ENCODE measurements around the gene ZNF541. TPM values are rescaled to one million over a fixed set of nuclear protein-coding genes. Genes with fewer than 3 reads are reported as not detected.

The ZNF541 gene, protein sequence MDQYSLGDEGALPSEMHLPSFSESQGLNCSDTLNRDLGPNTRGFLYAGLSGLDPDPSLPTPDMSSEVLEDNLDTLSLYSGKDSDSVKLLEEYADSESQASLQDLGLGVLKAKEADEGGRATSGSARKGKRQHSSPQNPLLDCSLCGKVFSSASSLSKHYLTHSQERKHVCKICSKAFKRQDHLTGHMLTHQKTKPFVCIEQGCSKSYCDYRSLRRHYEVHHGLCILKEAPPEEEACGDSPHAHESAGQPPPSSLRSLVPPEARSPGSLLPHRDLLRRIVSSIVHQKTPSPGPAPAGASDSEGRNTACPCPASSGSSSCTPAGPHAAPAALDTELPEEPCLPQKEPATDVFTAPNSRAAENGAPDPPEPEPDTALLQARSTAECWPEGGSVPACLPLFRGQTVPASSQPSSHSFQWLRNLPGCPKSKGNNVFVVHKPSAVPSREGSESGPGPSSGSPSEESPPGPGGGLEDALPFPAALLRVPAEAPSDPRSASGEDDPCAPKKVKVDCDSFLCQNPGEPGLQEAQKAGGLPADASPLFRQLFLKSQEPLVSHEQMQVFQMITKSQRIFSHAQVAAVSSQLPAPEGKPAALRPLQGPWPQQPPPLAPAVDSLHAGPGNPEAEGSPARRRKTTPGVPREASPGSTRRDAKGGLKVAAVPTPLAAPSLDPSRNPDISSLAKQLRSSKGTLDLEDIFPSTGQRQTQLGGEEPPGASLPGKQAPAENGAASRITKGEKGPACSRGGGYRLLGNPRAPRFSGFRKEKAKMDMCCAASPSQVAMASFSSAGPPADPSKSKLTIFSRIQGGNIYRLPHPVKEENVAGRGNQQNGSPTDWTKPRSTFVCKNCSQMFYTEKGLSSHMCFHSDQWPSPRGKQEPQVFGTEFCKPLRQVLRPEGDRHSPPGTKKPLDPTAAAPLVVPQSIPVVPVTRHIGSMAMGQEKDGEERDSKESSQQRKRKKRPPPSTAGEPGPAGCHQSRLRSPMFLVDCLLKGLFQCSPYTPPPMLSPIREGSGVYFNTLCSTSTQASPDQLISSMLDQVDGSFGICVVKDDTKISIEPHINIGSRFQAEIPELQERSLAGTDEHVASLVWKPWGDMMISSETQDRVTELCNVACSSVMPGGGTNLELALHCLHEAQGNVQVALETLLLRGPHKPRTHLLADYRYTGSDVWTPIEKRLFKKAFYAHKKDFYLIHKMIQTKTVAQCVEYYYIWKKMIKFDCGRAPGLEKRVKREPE (N-terminal part only)
- polyA plus RNA-seq (2013) = 0.18 TPM

DNA sequence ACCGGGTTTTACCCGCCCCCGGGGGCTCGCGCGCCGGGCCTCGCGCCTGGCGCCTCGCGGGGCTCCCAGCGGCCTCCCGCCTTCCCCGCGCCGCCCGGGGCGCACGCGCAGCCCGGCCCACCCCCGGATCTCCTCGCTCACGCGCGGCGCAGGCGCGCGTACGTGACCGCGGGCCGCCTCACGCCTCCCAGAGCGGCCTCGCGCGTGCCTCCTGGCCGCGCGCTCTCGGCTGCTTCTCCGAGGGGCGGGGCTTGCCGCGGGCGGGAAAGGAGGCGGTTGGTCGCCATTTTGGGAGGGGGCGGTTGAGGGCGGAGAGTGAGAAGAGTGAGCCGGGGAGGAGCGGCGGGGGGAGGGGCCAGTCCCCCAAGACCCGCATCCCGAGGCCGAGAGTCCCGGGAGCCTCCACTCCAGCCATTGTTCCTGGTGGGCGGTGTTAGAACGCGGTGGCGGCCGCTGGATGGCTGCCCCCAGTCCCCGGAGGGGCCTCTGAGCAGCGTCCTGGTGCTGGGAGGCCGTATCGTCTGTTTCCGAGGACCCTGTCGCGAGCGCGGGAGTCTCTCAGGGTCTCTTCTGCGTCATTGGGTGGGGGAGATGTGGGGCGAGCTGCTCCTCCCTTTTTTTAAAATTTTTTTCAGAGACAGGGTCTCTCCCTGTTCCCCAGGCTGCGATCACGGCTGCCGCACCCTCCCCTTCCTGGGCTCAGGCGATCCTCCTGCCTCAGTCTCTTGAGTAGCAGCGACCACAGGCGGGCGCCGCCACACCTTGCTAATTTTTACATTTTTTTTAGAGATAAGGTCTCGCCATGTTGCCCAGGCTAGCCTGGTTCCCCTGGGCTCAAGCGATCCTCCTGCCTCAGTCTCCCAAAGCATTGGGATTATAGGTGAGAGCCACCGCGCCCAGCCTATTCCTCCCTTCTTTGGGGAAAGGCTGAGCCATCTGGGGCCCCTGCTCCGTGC, at the start of gene ZNF541:
TSS of gene ZNF541 (minus strand) at position 78 of the 956 bp plus-strand sequence. CDS start 17,292 bp downstream, outside the sequence.
- no peaks in the 10 kb centered on the region for H3K36me3 ChIP-seq (ENCODE audit: control insufficient read depth in 4 of 4, insufficient read depth in 4 of 4, low read length in 3 of 4)
- DNase-seq = peak; percentile 60 to 82 (median 78)
- WGBS (ENCODE audit: insufficient coverage) = 16% methylated on average over 72 of the region's 89 CpGs
- ChIA-PET POLR2A (no interaction called here), CTCF (no interaction called here)
- H3K4me1 ChIP-seq (ENCODE audit: control extremely low read depth in 1 of 4, control insufficient read depth in 4 of 4, insufficient read depth in 4 of 4, low read length in 3 of 4) = peaks cover 0 to 7% (median 5%) of the 10 kb centered on the region in 4 experiments
- no peak within 1 kb of the TSS for H3K27ac ChIP-seq (ENCODE audit: insufficient read depth in 1 of 2, low read depth in 1 of 2, low read length in 2 of 2, poor library complexity in 1 of 2, severe bottlenecking in 2 of 2)
- H3K4me3 ChIP-seq (ENCODE audit: control insufficient read depth in 1 of 7, extremely low read depth in 1 of 7, insufficient read depth in 4 of 7, low read depth in 2 of 7, low read length in 6 of 7) = peak within 1 kb of the TSS in 4 of 7 experiments; percentile 48 to 70 (median 54)
- H3K9me3 ChIP-seq (ENCODE audit: control extremely low read depth in 1 of 5, control insufficient read depth in 4 of 5, insufficient read depth in 2 of 5, low read depth in 1 of 5, low read length in 4 of 5) = no peaks in the 10 kb centered on the region
- peaks cover 0 to 18% (median 10%) of the 10 kb centered on the region in 5 experiments for H3K27me3 ChIP-seq (replicated peaks in 2 of 5; ENCODE audit: control insufficient read depth in 4 of 5, insufficient read depth in 5 of 5, low read length in 4 of 5)

DNA sequence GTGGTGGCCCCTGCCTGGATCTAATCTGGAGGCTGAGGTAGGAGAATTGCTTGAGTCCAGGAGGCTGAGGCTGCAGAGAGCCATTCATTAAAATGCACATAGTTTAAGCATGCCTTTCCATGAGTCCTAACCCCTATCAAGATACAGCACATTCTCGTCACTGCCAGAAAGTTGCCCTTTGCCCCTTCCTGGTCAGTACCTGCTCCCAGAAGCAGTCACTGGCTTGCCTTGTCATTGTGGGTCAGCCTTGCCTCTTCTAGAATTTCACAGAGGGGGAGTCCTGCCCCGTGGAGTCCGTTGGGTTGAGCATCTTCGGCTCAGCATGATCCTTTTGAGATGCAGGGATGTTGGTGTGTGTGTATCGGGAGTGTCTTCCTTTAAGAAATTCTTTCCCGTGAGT, 46.8 kb upstream of the ZNF541 start:
- Histone ChIP-seq H3K36me3 (ENCODE audit: control insufficient read depth in 4 of 4, insufficient read depth in 4 of 4, low read length in 3 of 4) (peaks cover 0 to 4% (median 3%) of the 10 kb centered on the region in 4 experiments), H3K4me1 (ENCODE audit: control extremely low read depth in 1 of 4, control insufficient read depth in 4 of 4, insufficient read depth in 4 of 4, low read length in 3 of 4) (peaks cover 0 to 2% (median 0%) of the 10 kb centered on the region in 4 experiments), H3K9me3 (ENCODE audit: control extremely low read depth in 1 of 5, control insufficient read depth in 4 of 5, insufficient read depth in 2 of 5, low read depth in 1 of 5, low read length in 4 of 5) (no peaks in the 10 kb centered on the region), H3K4me3 (ENCODE audit: control insufficient read depth in 1 of 7, extremely low read depth in 1 of 7, insufficient read depth in 4 of 7, low read depth in 2 of 7, low read length in 6 of 7) (no peak overlapping the region), H3K27ac (ENCODE audit: insufficient read depth in 1 of 2, low read depth in 1 of 2, low read length in 2 of 2, poor library complexity in 1 of 2, severe bottlenecking in 2 of 2) (no peak overlapping the region), H3K27me3 (replicated peaks in 2 of 5; ENCODE audit: control insufficient read depth in 4 of 5, insufficient read depth in 5 of 5, low read length in 4 of 5) (no peaks in the 10 kb centered on the region)
- WGBS (ENCODE audit: insufficient coverage) = 100% methylated on average over 3 of the region's 6 CpGs
- DNase-seq = no peak
- ChIA-PET POLR2A (no interaction called here), CTCF (no interaction called here)

DNA sequence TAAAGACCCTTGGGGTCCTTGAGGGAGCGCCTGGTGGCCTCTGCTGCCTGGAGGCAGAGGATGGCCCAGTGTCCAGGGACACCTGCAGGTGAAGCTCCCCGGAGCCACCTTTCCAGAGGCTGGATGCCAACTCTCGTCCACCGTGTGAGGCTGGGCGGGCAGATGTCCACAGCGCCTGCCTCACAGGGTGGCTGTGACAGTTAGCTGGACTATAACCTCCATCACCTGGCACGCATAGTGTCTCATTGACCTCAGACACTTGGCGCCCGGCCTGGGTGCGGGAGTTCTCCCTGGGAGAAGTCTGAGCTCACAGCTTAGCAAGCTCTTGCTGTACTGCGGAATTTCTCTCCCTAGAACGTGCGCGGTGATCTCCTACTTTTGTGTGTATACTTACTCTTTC, 45.8 kb upstream of the ZNF541 start:
- Histone ChIP-seq H3K27me3 (replicated peaks in 2 of 5; ENCODE audit: control insufficient read depth in 4 of 5, insufficient read depth in 5 of 5, low read length in 4 of 5) (no peaks in the 10 kb centered on the region), H3K36me3 (ENCODE audit: control insufficient read depth in 4 of 4, insufficient read depth in 4 of 4, low read length in 3 of 4) (peaks cover 0 to 6% (median 4%) of the 10 kb centered on the region in 4 experiments), H3K9me3 (ENCODE audit: control extremely low read depth in 1 of 5, control insufficient read depth in 4 of 5, insufficient read depth in 2 of 5, low read depth in 1 of 5, low read length in 4 of 5) (no peaks in the 10 kb centered on the region), H3K4me3 (ENCODE audit: control insufficient read depth in 1 of 7, extremely low read depth in 1 of 7, insufficient read depth in 4 of 7, low read depth in 2 of 7, low read length in 6 of 7) (no peak overlapping the region), H3K4me1 (ENCODE audit: control extremely low read depth in 1 of 4, control insufficient read depth in 4 of 4, insufficient read depth in 4 of 4, low read length in 3 of 4) (peaks cover 0 to 2% (median 0%) of the 10 kb centered on the region in 4 experiments), H3K27ac (ENCODE audit: insufficient read depth in 1 of 2, low read depth in 1 of 2, low read length in 2 of 2, poor library complexity in 1 of 2, severe bottlenecking in 2 of 2) (no peak overlapping the region)
- ChIA-PET POLR2A (interaction anchor here (0.6 kb wide), 1 partner anchor 507 kb away, joined by 3 read pairs; no protein-coding TSS in a partner anchor), CTCF (interaction anchor here (0.6 kb wide), 1 partner anchor 96 kb away, joined by 3 read pairs; no protein-coding TSS in a partner anchor)
- no peak for DNase-seq
- 97% methylated on average over 10 of the region's 14 CpGs for WGBS (ENCODE audit: insufficient coverage)

DNA sequence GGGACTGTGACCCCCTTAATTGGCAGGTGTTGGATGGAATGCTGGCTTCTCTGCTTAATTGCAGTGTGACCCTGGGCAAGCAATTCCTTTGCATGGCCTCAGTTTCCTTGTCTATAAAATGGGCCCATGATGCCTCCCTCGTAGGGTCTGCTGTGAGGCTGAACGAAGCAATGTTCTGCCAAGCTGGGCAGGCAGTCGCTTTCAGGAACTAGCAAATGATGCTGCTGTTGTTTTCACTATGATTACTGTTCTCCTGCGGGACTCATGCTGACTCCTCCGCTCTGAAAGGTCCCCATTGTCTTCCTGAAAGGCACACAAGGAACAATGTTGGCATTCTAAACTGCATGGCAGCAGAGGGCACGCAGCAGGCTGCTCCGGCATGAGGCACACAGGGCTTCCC, 42.8 kb upstream of the ZNF541 start:
- ChIA-PET POLR2A (no interaction called here), CTCF (no interaction called here)
- 98% methylated on average over 7 of the region's 7 CpGs for WGBS (ENCODE audit: insufficient coverage)
- H3K9me3 ChIP-seq (ENCODE audit: control extremely low read depth in 1 of 5, control insufficient read depth in 4 of 5, insufficient read depth in 2 of 5, low read depth in 1 of 5, low read length in 4 of 5) = no peaks in the 10 kb centered on the region
- DNase-seq = no peak
- H3K4me1 ChIP-seq (ENCODE audit: control extremely low read depth in 1 of 4, control insufficient read depth in 4 of 4, insufficient read depth in 4 of 4, low read length in 3 of 4) = peaks cover 0 to 20% (median 7%) of the 10 kb centered on the region in 4 experiments
- H3K27ac ChIP-seq (ENCODE audit: insufficient read depth in 1 of 2, low read depth in 1 of 2, low read length in 2 of 2, poor library complexity in 1 of 2, severe bottlenecking in 2 of 2) = no peak overlapping the region
- H3K4me3 ChIP-seq (ENCODE audit: control insufficient read depth in 1 of 7, extremely low read depth in 1 of 7, insufficient read depth in 4 of 7, low read depth in 2 of 7, low read length in 6 of 7) = no peak overlapping the region
- H3K27me3 ChIP-seq (replicated peaks in 2 of 5; ENCODE audit: control insufficient read depth in 4 of 5, insufficient read depth in 5 of 5, low read length in 4 of 5) = no peaks in the 10 kb centered on the region
- H3K36me3 ChIP-seq (ENCODE audit: control insufficient read depth in 4 of 4, insufficient read depth in 4 of 4, low read length in 3 of 4) = peaks cover 0 to 5% (median 2%) of the 10 kb centered on the region in 4 experiments

DNA sequence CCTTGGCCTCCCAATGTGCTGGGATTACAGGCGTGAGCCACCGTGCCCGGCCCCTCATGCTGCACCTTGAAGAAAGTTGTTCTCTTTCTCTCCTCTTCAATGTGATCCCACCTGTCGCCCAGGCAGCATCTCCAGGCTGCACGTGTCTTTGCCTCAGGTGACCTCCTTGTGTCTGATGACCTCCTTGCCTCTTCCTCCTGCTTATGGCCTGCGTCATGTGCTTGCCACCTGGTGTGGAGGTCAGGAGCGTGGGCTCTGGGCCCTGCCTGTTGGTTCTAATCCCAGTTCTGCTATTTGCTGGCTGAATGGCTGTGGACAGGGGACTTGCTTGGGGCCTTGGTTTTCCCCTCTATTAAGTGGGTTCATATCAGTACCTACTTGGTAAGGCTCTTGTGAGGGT, 42.3 kb upstream of the ZNF541 start:
- Histone ChIP-seq H3K4me1 (ENCODE audit: control extremely low read depth in 1 of 4, control insufficient read depth in 4 of 4, insufficient read depth in 4 of 4, low read length in 3 of 4) (peaks cover 0 to 24% (median 12%) of the 10 kb centered on the region in 4 experiments), H3K4me3 (ENCODE audit: control insufficient read depth in 1 of 7, extremely low read depth in 1 of 7, insufficient read depth in 4 of 7, low read depth in 2 of 7, low read length in 6 of 7) (no peak overlapping the region), H3K36me3 (ENCODE audit: control insufficient read depth in 4 of 4, insufficient read depth in 4 of 4, low read length in 3 of 4) (peaks cover 0 to 4% (median 2%) of the 10 kb centered on the region in 4 experiments), H3K27ac (ENCODE audit: insufficient read depth in 1 of 2, low read depth in 1 of 2, low read length in 2 of 2, poor library complexity in 1 of 2, severe bottlenecking in 2 of 2) (no peak overlapping the region), H3K27me3 (replicated peaks in 2 of 5; ENCODE audit: control insufficient read depth in 4 of 5, insufficient read depth in 5 of 5, low read length in 4 of 5) (no peaks in the 10 kb centered on the region), H3K9me3 (ENCODE audit: control extremely low read depth in 1 of 5, control insufficient read depth in 4 of 5, insufficient read depth in 2 of 5, low read depth in 1 of 5, low read length in 4 of 5) (no peaks in the 10 kb centered on the region)
- ChIA-PET POLR2A (no interaction called here), CTCF (no interaction called here)
- DNase-seq = no peak
- whole genome bisulfite sequencing (ENCODE audit: insufficient coverage) = 81% methylated on average over 6 of the region's 7 CpGs

DNA sequence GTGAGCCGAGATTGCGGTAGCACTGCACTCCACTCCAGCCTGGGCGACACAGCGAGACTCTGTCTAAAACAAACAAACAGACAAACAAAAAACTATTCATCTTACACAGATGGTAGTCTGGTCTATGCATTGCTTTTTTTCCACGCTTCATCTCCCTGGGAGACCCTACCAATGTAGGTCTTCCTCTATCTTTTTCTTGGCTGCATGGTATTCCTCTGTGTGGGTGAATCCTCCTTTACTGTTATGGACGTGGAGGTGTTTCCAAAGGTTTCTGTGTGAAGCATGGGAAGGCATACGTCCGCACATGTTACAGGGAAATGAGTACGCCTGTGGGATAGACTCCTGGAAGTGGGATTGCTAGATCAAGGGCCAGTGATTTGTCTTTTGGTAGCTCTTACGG, 41.6 kb upstream of the ZNF541 start:
- no peak overlapping the region for H3K27ac ChIP-seq (ENCODE audit: insufficient read depth in 1 of 2, low read depth in 1 of 2, low read length in 2 of 2, poor library complexity in 1 of 2, severe bottlenecking in 2 of 2)
- CTCF ChIA-PET = no interaction called here
- peaks cover 0 to 28% (median 16%) of the 10 kb centered on the region in 4 experiments for H3K4me1 ChIP-seq (ENCODE audit: control extremely low read depth in 1 of 4, control insufficient read depth in 4 of 4, insufficient read depth in 4 of 4, low read length in 3 of 4)
- H3K27me3 ChIP-seq (replicated peaks in 2 of 5; ENCODE audit: control insufficient read depth in 4 of 5, insufficient read depth in 5 of 5, low read length in 4 of 5) = no peaks in the 10 kb centered on the region
- peaks cover 0 to 4% (median 2%) of the 10 kb centered on the region in 4 experiments for H3K36me3 ChIP-seq (ENCODE audit: control insufficient read depth in 4 of 4, insufficient read depth in 4 of 4, low read length in 3 of 4)
- DNase-seq = no peak
- 96% methylated on average over 9 of the region's 10 CpGs for WGBS (ENCODE audit: insufficient coverage)
- POLR2A ChIA-PET = no interaction called here
- H3K9me3 ChIP-seq (ENCODE audit: control extremely low read depth in 1 of 5, control insufficient read depth in 4 of 5, insufficient read depth in 2 of 5, low read depth in 1 of 5, low read length in 4 of 5) = no peaks in the 10 kb centered on the region
- no peak overlapping the region for H3K4me3 ChIP-seq (ENCODE audit: control insufficient read depth in 1 of 7, extremely low read depth in 1 of 7, insufficient read depth in 4 of 7, low read depth in 2 of 7, low read length in 6 of 7)

All from common myeloid progenitor, CD34-positive (primary cell).